ENCODE data around the gene AKAP1. TPM values are rescaled to one million over a fixed set of nuclear protein-coding genes. Genes with fewer than 3 reads are reported as not detected.
A peak's percentile ranks its signal among the peaks of the same experiment; 100 is the strongest.

The AKAP1 gene
- polyA plus RNA-seq, 1 donor from 2014 or later = 38.7 TPM

GRCh38 chr17:57114085-57114673, 29.1 kb downstream of the AKAP1 start:
- H3K27ac ChIP-seq (ENCODE audit: low read length) = no peak overlapping the region
- H3K4me3 ChIP-seq (ENCODE audit: low read length) = no peak overlapping the region
- TF ChIP-seq REST (IDR thresholded peaks at IDR 0.05; ENCODE audit: borderline replicate concordance) (no peak), RAD21 (conservative IDR thresholded peaks at IDR 0.05) (peak; percentile 19), EZH2 (IDR thresholded peaks at IDR 0.05; ENCODE audit: borderline replicate concordance, insufficient read depth, low read length, poor library complexity, severe bottlenecking) (no peak), CTCF (IDR thresholded peaks at IDR 0.05; ENCODE audit: poor library complexity, severe bottlenecking) (peak; percentile 65), POLR2AphosphoS5 (IDR thresholded peaks at IDR 0.05) (no peak), TAF1 (IDR thresholded peaks at IDR 0.05; ENCODE audit: low read depth) (no peak), MXI1 (conservative IDR thresholded peaks at IDR 0.05; ENCODE audit: poor library complexity, severe bottlenecking) (no peak), EP300 (conservative IDR thresholded peaks at IDR 0.05; ENCODE audit: poor library complexity, severe bottlenecking) (no peak)
- H4K20me1 ChIP-seq (ENCODE audit: insufficient read depth) = no peaks in the 10 kb centered on the region
- no peaks in the 10 kb centered on the region for H3K9me3 ChIP-seq (ENCODE audit: low read length)
- H3F3A ChIP-seq (ENCODE audit: insufficient read depth, low read length, poor library complexity, severe bottlenecking) = no peaks in the 10 kb centered on the region
- H3K36me3 ChIP-seq (ENCODE audit: insufficient read depth, low read length) = peaks cover 6% of the 10 kb centered on the region
- no peak overlapping the region for H3K4me2 ChIP-seq (ENCODE audit: low read length)
- no peaks in the 10 kb centered on the region for H3K27me3 ChIP-seq (ENCODE audit: insufficient read depth, low read depth, low read length)
- H3K79me2 ChIP-seq (replicated peaks; ENCODE audit: insufficient read depth, low read length) = no peaks in the 10 kb centered on the region
- H2AFZ ChIP-seq (ENCODE audit: low read depth, low read length) = no peak overlapping the region
- H3K9ac ChIP-seq (ENCODE audit: low read length) = no peak overlapping the region
- no peaks in the 10 kb centered on the region for H3K9me2 ChIP-seq (ENCODE audit: insufficient read depth, low read length)

GRCh38 chr17:57115377-57115776, 30.3 kb downstream of the AKAP1 start:
- H3K9me2 ChIP-seq (ENCODE audit: insufficient read depth, low read length) = no peaks in the 10 kb centered on the region
- peaks cover 6% of the 10 kb centered on the region for H3K36me3 ChIP-seq (ENCODE audit: insufficient read depth, low read length)

GRCh38 chr17:57115916-57116315, 30.9 kb downstream of the AKAP1 start:
- H4K20me1 ChIP-seq (ENCODE audit: insufficient read depth) = no peaks in the 10 kb centered on the region
- peaks cover 6% of the 10 kb centered on the region for H3K36me3 ChIP-seq (ENCODE audit: insufficient read depth, low read length)
- H3K4me3 ChIP-seq (ENCODE audit: low read length) = no peak overlapping the region
- no peak overlapping the region for H2AFZ ChIP-seq (ENCODE audit: low read depth, low read length)
- no peaks in the 10 kb centered on the region for H3K9me2 ChIP-seq (ENCODE audit: insufficient read depth, low read length)
- H3K4me2 ChIP-seq (ENCODE audit: low read length) = no peak overlapping the region
- no peaks in the 10 kb centered on the region for H3K27me3 ChIP-seq (ENCODE audit: insufficient read depth, low read depth, low read length)
- H3K79me2 ChIP-seq (replicated peaks; ENCODE audit: insufficient read depth, low read length) = no peaks in the 10 kb centered on the region
- H3K9me3 ChIP-seq (ENCODE audit: low read length) = no peaks in the 10 kb centered on the region
- H3F3A ChIP-seq (ENCODE audit: insufficient read depth, low read length, poor library complexity, severe bottlenecking) = no peaks in the 10 kb centered on the region
- H3K9ac ChIP-seq (ENCODE audit: low read length) = no peak overlapping the region
- TF ChIP-seq RAD21 (conservative IDR thresholded peaks at IDR 0.05) = no peak
- no peak overlapping the region for H3K27ac ChIP-seq (ENCODE audit: low read length)

More at GRCh38 chr17:57115377-57115776, 30.3 kb downstream of the AKAP1 start:
- Histone ChIP-seq H3K27me3 (ENCODE audit: insufficient read depth, low read depth, low read length) (no peaks in the 10 kb centered on the region), H3F3A (ENCODE audit: insufficient read depth, low read length, poor library complexity, severe bottlenecking) (no peaks in the 10 kb centered on the region), H2AFZ (ENCODE audit: low read depth, low read length) (no peak overlapping the region), H4K20me1 (ENCODE audit: insufficient read depth) (no peaks in the 10 kb centered on the region), H3K4me2 (ENCODE audit: low read length) (no peak overlapping the region), H3K79me2 (replicated peaks; ENCODE audit: insufficient read depth, low read length) (no peaks in the 10 kb centered on the region), H3K4me3 (ENCODE audit: low read length) (no peak overlapping the region), H3K27ac (ENCODE audit: low read length) (no peak overlapping the region), H3K9ac (ENCODE audit: low read length) (no peak overlapping the region), H3K9me3 (ENCODE audit: low read length) (no peaks in the 10 kb centered on the region)
- no peak for TF ChIP-seq MXI1 (conservative IDR thresholded peaks at IDR 0.05; ENCODE audit: poor library complexity, severe bottlenecking)
